Stomach (tissue), 9 donors: ENCODE measurements around the gene PIGL. TPM values are rescaled to one million over a fixed set of nuclear protein-coding genes. Genes with fewer than 3 reads are reported as not detected.
"Not testable (repeated sequence)": the region's sequence is repeated elsewhere in the genome, so short reads cannot be mapped to it uniquely, and the experiment has no call there.

ENCODE experiments used
- DNase-seq, 2 donors: peaks; one replicate each; pipeline versions ENCODE4 v3.0.0 to v3.0.0-alpha.2; 2013 to 2019
- H3K27ac ChIP-seq, 5 donors: fragments of 200-600 bp in 4 of 5; sonication (generic) in 4 of 5; one replicate each; pipeline ENCODE4 v1.5.1; 2013 to 2019; ENCODE audit warnings: mild to moderate bottlenecking in 1 of 5, moderate library complexity in 1 of 5
- H3K27me3 ChIP-seq, 3 donors: fragments of 200-600 bp; sonication (generic); one replicate each; pipeline ENCODE4 v1.5.1; 2017 to 2019; ENCODE audit warnings: mixed run types in 1 of 3
- H3K36me3 ChIP-seq, 4 donors: fragments of 200-600 bp; sonication (generic); 1 replicate in 3 of 4; 2 replicates in 1 of 4; pipeline ENCODE4 v1.5.1; 2016 to 2019
- H3K4me1 ChIP-seq, 4 donors: fragments of 200-600 bp; sonication (generic); one replicate each; pipeline ENCODE4 v1.5.1; 2016 to 2019
- H3K4me3 ChIP-seq, 4 donors: fragments of 200-600 bp; sonication (generic) in 3 of 4; one replicate each; pipeline ENCODE4 v1.5.1; 2016 to 2019; ENCODE audit warnings: mild to moderate bottlenecking in 1 of 4
- H3K9me3 ChIP-seq, 4 donors: fragments of 200-600 bp; sonication (generic); one replicate each; pipeline ENCODE4 v1.5.1; 2016 to 2019
- EP300 ChIP-seq: sonication (generic); formaldehyde crosslinking; IDR thresholded peaks from one replicate; pipeline ENCODE4 v1.6.1; 2017; ENCODE audit warnings: antibody characterized with exemption
- POLR2A ChIP-seq, 4 donors: fragments of 450-650 bp; IDR thresholded peaks; one replicate each; pipeline ENCODE4 v1.6.1; 2016; ENCODE audit warnings: antibody characterized with exemption in 4 of 4, control low read depth in 2 of 4, mild to moderate bottlenecking in 1 of 4, moderate library complexity in 1 of 4
- POLR2AphosphoS5 ChIP-seq, 3 donors: sonication (generic); formaldehyde crosslinking; IDR thresholded peaks; one replicate each; pipeline ENCODE4 v1.6.1; 2016; ENCODE audit warnings: antibody characterized with exemption in 3 of 3
- WGBS, 5 donors: extraction: QIAGEN DNeasy Blood & Tissue Kit in 3 of 5; methylation state at CpG; one replicate each; pipeline versions ENCODE4 v1.1.5 to v1.1.7; 2013 to 2018; 5-methylcytosine and 5-hydroxymethylcytosine counted together
- intact Hi-C: fragments of 100-400 bp; cut with DNase I; formaldehyde crosslinking; loops from one replicate; pipeline ENCODE4 v1.15.1; 2023; ENCODE audit warnings: low total_unique reads
- polyA plus RNA-seq, 3 donors: library from polyadenylated mRNA; stranded (reverse); fragments of 200-250 nt; gene quantifications; one replicate each; pipeline ENCODE4 v1.2.3, GENCODE V29; 2013
- total RNA-seq, 5 donors: library from RNA; depleted of rRNA; stranded (reverse); fragments of >200 nt; gene quantifications; one replicate each; pipeline versions ENCODE4 v1.1.0 to v1.2.3, GENCODE V29; 2014 to 2016
- TF ChIP-seq, protein P1 (sequence below), 7 experiments: fragments of 450-650 bp in 4 of 7; fragments of 200-600 bp in 3 of 7; sonication (generic) in 3 of 7; IDR thresholded peaks; one replicate each; pipeline ENCODE4 v1.5.1; 2016 to 2019; ENCODE audit warnings: antibody characterized with exemption in 7 of 7, control low read depth in 2 of 7, mild to moderate bottlenecking in 1 of 7
- donor health status: healthy with polysubstance abuse.
- donor health status: Bipolar disorder and iron deficiency.
- donor health status: healthy.

The PIGL gene
- total and polyA plus RNA-seq, 8 donors = 5.8 to 72.3 (median 35.3) TPM

DNA sequence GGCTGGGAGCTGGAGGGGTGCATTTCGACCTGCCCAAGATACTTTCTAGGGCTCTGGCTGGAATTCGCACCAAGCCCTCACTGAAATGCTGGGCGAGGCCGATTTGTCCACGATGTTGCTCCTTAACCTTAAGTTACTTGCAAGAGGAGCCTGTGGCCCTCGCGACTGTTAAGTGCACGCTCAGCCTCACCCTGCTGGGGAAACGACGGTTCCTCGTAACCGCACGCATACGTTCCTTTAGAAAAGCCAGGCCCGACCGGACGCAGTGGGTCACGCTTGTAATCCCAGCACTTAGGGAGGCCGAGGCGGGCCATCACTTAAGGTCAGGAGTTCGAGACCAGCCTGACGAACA, 1.1 kb upstream of the PIGL start:
- TF ChIP-seq POLR2A (IDR thresholded peaks at IDR 0.05) (no peak), EP300 (no peak), POLR2AphosphoS5 (IDR thresholded peaks at IDR 0.05) (no peak)
- TF ChIP-seq, protein P1, sequence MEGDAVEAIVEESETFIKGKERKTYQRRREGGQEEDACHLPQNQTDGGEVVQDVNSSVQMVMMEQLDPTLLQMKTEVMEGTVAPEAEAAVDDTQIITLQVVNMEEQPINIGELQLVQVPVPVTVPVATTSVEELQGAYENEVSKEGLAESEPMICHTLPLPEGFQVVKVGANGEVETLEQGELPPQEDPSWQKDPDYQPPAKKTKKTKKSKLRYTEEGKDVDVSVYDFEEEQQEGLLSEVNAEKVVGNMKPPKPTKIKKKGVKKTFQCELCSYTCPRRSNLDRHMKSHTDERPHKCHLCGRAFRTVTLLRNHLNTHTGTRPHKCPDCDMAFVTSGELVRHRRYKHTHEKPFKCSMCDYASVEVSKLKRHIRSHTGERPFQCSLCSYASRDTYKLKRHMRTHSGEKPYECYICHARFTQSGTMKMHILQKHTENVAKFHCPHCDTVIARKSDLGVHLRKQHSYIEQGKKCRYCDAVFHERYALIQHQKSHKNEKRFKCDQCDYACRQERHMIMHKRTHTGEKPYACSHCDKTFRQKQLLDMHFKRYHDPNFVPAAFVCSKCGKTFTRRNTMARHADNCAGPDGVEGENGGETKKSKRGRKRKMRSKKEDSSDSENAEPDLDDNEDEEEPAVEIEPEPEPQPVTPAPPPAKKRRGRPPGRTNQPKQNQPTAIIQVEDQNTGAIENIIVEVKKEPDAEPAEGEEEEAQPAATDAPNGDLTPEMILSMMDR (IDR thresholded peaks at IDR 0.05) = no peak
- peaks cover 0 to 11% (median 8%) of the 10 kb centered on the region in 4 donors for H3K36me3 ChIP-seq
- H3K4me1 ChIP-seq = peaks cover 17 to 71% (median 59%) of the 10 kb centered on the region in 4 donors
- H3K9me3 ChIP-seq = no peaks in the 10 kb centered on the region
- WGBS, 5 donors = 16 to 39% (median 25%) methylated on average over 19 to 22 of the region's 22 CpGs
- DNase-seq = no peak
- no peaks in the 10 kb centered on the region for H3K27me3 ChIP-seq
- intact Hi-C loops = no loop called here
- H3K27ac ChIP-seq = peak overlapping the region; percentile 95 to 98 (median 97)
- peak overlapping the region; percentile 82 to 97 (median 94) for H3K4me3 ChIP-seq

DNA sequence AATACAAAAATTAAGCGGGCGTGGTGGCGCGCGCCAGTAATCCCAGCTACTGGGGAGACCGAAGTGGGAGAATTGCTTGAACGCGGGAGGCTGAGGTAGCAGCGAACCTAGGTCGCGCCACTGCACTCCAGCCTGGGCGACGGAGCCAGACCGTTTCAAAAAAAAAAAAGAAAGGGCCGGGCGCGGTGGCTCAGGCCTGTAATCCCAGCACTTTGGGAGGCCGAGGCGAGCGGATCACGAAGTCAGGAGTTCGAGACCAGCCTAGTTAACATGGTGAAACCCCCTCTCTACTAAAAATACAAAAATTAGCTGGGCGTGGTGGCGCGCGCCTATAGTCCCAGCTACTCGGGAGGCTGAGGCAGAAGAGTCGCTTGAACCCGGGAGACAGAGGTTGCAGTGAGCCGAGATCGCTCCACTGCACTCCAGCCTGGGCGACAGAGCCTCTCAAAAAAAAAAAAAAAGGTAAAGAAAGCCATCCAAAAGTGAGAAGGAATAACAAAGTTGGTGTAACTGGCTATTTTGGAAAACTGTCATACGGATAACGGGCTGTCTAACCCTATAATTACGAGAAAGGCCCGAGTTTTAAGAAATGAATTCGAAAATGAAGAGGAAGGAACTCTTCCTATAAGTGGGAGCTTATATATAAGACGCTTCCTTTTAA, 539 bp upstream of the PIGL start:
- H3K27ac ChIP-seq = peak overlapping the region; percentile 95 to 98 (median 97)
- peak overlapping the region; percentile 82 to 97 (median 94) for H3K4me3 ChIP-seq
- peaks cover 15 to 65% (median 56%) of the 10 kb centered on the region in 4 donors for H3K4me1 ChIP-seq
- H3K27me3 ChIP-seq, DNase-seq, intact Hi-C loops, H3K9me3 ChIP-seq: not testable (repeated sequence)
- WGBS, 5 donors = 69 to 83% (median 77%) methylated on average over 32 to 38 of the region's 38 CpGs
- peaks cover 0 to 11% (median 8%) of the 10 kb centered on the region in 4 donors for H3K36me3 ChIP-seq

DNA sequence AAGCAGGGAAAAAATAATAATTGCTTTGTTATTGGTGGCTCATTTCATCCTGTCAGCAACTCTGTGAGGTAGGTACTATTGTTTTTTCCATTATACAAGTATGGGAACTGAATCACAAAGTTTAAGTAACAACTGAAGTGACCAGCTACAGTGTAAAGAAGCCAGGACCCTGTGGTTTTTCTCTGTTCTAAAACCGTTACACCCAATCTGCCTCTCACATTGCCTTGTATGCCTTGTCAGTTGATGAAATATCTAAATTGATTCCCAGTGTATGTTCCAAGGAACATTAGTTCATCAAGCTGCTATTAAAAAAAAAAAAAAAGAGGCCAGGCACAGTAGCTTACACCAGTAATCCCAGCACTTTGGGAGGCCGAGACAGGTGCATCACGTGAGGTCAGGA, 5.4 kb downstream of the PIGL start:
- no peak overlapping the region for H3K27ac ChIP-seq
- no peak overlapping the region for H3K4me3 ChIP-seq
- DNase-seq = no peak
- intact Hi-C loops = no loop called here
- peaks cover 0 to 21% (median 18%) of the 10 kb centered on the region in 4 donors for H3K36me3 ChIP-seq
- no peaks in the 10 kb centered on the region for H3K27me3 ChIP-seq
- peaks cover 0 to 28% (median 20%) of the 10 kb centered on the region in 4 donors for H3K4me1 ChIP-seq
- TF ChIP-seq, protein P1 (IDR thresholded peaks at IDR 0.05) = no peak
- TF ChIP-seq POLR2A (IDR thresholded peaks at IDR 0.05) (no peak), POLR2AphosphoS5 (IDR thresholded peaks at IDR 0.05) (no peak), EP300 (no peak)
- no peaks in the 10 kb centered on the region for H3K9me3 ChIP-seq
- 85 to 99% (median 95%) methylated on average over 3 of the region's 3 CpGs for WGBS, 5 donors

DNA sequence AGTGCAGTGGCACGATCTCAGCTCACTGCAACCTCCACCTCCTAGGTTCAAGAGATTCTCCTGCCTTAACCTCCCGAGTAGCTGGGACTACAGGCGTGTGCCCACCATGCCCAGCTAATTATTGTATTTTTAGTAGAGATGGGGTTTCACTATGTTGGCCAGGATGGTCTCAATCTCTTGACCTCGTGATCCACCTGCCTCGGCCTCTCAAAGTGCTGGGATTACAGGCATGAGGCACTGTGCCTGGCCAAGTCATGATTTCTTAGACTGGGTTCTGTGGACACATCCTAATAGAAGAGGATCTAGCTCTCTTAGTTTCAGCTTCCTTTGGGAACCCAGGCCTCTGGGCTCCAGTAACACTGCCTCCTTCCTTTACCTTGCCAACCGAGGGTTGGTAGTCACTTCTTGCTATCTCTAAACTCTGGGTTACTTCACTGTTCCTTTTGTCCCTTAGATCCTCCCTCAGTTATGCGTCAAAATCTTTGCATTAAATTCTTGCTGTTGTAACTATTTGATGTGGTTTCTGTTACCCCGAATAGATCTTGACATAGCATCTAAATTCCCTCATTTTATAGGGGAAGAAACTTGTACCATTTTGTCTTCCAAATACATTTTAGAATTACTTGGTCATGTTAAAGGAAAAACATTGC, 13.0 kb downstream of the PIGL start:
- H3K4me1 ChIP-seq, intact Hi-C loops, H3K27me3 ChIP-seq, DNase-seq, H3K4me3 ChIP-seq, H3K9me3 ChIP-seq, H3K27ac ChIP-seq: not testable (repeated sequence)
- H3K36me3 ChIP-seq = peaks cover 0 to 14% (median 10%) of the 10 kb centered on the region in 4 donors
- WGBS, 5 donors = 87 to 93% (median 91%) methylated on average over 8 of the region's 8 CpGs

DNA sequence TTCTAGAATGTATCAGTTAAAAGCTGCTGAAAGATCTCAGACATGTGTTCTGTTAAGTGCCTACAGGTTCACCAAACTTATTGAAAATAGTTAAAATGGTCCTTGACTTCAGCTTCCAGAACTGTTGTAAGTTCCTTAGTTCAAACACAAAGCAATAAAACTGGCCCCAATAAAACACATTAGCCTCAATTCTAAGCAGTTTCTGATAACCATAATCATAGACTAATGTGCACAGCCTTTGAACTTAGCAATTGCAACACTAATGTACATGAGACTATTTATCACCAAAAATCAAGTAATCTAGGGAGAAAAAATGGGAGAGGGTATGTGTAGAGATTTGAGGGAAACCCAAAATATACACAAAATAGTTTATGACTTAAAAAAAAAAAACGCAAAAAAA, 15.4 kb downstream of the PIGL start:
- no peaks in the 10 kb centered on the region for H3K4me1 ChIP-seq
- 84 to 100% (median 90%) methylated on average over 1 of the region's 1 CpG for WGBS, 5 donors
- TF ChIP-seq POLR2A (IDR thresholded peaks at IDR 0.05) (no peak), POLR2AphosphoS5 (IDR thresholded peaks at IDR 0.05) (no peak), EP300 (no peak)
- TF ChIP-seq, protein P1 (IDR thresholded peaks at IDR 0.05) = no peak
- no peaks in the 10 kb centered on the region for H3K27me3 ChIP-seq
- no peak overlapping the region for H3K4me3 ChIP-seq
- no peak overlapping the region for H3K27ac ChIP-seq
- H3K36me3 ChIP-seq = peaks cover 0 to 31% (median 21%) of the 10 kb centered on the region in 4 donors
- intact Hi-C loops = no loop called here
- H3K9me3 ChIP-seq = no peaks in the 10 kb centered on the region
- DNase-seq = no peak
